ENCODE data around the gene MUSK. TPM values are rescaled to one million over a fixed set of nuclear protein-coding genes. Genes with fewer than 3 reads are reported as not detected.

The MUSK gene
- total RNA-seq, 2 donors from 2014 or later: 2.0 to 6.1 TPM

GRCh38 chr9:110835859-110836271 lies 167.3 kb downstream of the MUSK start:
- no peaks in the 10 kb centered on the region for H3K27me3 ChIP-seq
- H3K4me1 ChIP-seq: no peaks in the 10 kb centered on the region
- H3K36me3 ChIP-seq: no peaks in the 10 kb centered on the region
- H3K9me3 ChIP-seq: no peaks in the 10 kb centered on the region
- H3K27ac ChIP-seq: no peak overlapping the region
- no peak for TF ChIP-seq CTCF (IDR thresholded peaks at IDR 0.05)
- no peak for DNase-seq (ENCODE audit: low spot score)
- no peak overlapping the region for H3K4me3 ChIP-seq

- no peaks in the 10 kb centered on the region for H3K36me3 ChIP-seq
- no peak overlapping the region for H3K4me3 ChIP-seq
- no peaks in the 10 kb centered on the region for H3K27me3 ChIP-seq
- no peaks in the 10 kb centered on the region for H3K4me1 ChIP-seq
- DNase-seq (ENCODE audit: low spot score): no peak
- no peak for TF ChIP-seq CTCF (IDR thresholded peaks at IDR 0.05)
- no peaks in the 10 kb centered on the region for H3K9me3 ChIP-seq
- no peak overlapping the region for H3K27ac ChIP-seq
Measured at GRCh38 chr9:110837401-110838005, 168.9 kb downstream of the MUSK start.

- Histone ChIP-seq H3K4me3 (no peak overlapping the region), H3K9me3 (no peaks in the 10 kb centered on the region), H3K4me1 (no peaks in the 10 kb centered on the region), H3K27me3 (no peaks in the 10 kb centered on the region), H3K27ac (no peak overlapping the region), H3K36me3 (no peaks in the 10 kb centered on the region)
- DNase-seq (ENCODE audit: low spot score): no peak
- TF ChIP-seq CTCF (IDR thresholded peaks at IDR 0.05): no peak
Measured at GRCh38 chr9:110842169-110842568, 173.6 kb downstream of the MUSK start.

GRCh38 chr9:110842986-110843385 lies 174.4 kb downstream of the MUSK start:
- Histone ChIP-seq H3K4me3 (no peak overlapping the region), H3K36me3 (no peaks in the 10 kb centered on the region), H3K4me1 (no peaks in the 10 kb centered on the region), H3K27ac (no peak overlapping the region), H3K27me3 (no peaks in the 10 kb centered on the region), H3K9me3 (no peaks in the 10 kb centered on the region)
- no peak for TF ChIP-seq CTCF (IDR thresholded peaks at IDR 0.05)
- no peak for DNase-seq (ENCODE audit: low spot score)

- H3K4me1 ChIP-seq: no peaks in the 10 kb centered on the region
- TF ChIP-seq CTCF (IDR thresholded peaks at IDR 0.05): no peak
- no peak for DNase-seq (ENCODE audit: low spot score)
- no peaks in the 10 kb centered on the region for H3K27me3 ChIP-seq
- H3K9me3 ChIP-seq: no peaks in the 10 kb centered on the region
- no peak overlapping the region for H3K4me3 ChIP-seq
- no peaks in the 10 kb centered on the region for H3K36me3 ChIP-seq
- H3K27ac ChIP-seq: no peak overlapping the region
Measured at GRCh38 chr9:110844121-110844520, 175.5 kb downstream of the MUSK start.

GRCh38 chr9:110846215-110846614 lies 177.6 kb downstream of the MUSK start:
- Histone ChIP-seq H3K27me3 (no peaks in the 10 kb centered on the region), H3K4me1 (no peaks in the 10 kb centered on the region), H3K36me3 (no peaks in the 10 kb centered on the region), H3K9me3 (no peaks in the 10 kb centered on the region), H3K27ac (no peak overlapping the region), H3K4me3 (no peak overlapping the region)
- no peak for DNase-seq (ENCODE audit: low spot score)
- TF ChIP-seq CTCF (IDR thresholded peaks at IDR 0.05): no peak

All from right atrium auricular region (tissue), 2 donors.